Measurements from ENCODE around the gene THBD.

THBD gene

DNA sequence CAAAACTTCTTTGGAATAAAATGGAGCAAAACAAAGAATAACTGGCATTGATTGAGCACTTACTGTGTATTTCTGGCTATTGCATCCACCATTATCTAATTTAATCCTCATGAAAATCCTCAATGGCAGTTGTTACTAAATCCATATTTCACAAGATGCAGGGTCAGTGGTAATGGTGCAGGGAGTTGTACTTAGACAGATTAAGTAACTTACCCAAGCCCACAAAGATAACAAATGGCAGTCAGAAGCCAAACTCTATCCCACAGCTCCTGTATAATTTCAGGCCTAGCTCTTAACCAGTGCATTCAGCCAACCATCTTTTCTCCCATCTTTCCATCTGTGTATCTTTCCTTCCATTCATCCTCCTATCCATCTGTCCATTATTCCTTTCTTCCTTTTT, 43.7 kb downstream of the THBD start:
- DNase-seq, result no peak

GRCh38 chr20:23003881-23004460, 45.5 kb downstream of the THBD start:
- DNase-seq, result no peak

DNA sequence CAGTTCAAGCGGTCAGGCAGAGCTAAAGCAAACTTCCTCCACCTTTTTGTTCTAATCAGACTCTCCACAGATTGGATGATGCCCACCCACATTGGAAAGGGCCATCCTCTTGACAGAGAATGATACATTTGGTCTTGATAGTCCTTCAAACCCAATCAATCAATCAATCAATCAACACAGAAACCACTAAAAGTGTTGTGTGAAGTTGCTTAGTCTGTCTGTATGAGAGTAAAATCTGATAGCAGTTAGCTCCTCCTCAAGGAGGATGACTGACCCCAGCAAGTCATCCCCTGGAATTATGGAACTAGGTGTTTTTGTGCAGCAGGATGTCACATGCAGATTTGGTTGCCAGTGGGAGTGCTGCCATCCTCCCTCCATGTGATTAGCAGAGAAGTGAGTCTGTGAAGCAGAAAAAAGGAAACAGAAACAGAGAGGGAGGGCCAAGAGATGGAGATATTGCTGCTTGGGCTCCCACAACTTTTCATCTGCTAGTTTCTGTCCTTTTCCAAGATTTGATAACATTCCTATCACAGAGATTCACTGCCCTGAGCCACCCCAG, 46.3 kb downstream of the THBD start:
- no peak for DNase-seq

DNA sequence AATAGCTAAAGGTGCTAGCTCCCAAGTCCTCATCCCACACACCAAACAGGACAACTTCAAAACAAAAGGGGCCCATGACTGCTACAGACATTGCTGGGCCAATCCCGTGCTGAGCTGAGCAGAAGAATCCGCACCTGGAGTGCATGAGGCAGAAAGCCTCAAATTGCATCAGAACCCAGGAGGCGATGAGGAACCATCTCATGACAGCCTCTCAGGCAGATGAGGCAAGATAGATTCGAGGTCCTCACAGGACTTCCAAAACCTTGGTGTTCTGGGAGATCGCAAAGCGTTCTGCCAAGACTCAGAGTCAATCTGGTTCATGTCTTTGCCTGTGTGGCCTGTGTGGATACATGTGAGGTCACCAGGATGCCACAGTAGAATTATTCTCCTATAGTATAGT, 47.2 kb downstream of the THBD start:
- no peak for DNase-seq

- no peak for DNase-seq
These were observed 49.1 kb downstream of the THBD start for GRCh38 chr20:23000232-23000947.

DNA sequence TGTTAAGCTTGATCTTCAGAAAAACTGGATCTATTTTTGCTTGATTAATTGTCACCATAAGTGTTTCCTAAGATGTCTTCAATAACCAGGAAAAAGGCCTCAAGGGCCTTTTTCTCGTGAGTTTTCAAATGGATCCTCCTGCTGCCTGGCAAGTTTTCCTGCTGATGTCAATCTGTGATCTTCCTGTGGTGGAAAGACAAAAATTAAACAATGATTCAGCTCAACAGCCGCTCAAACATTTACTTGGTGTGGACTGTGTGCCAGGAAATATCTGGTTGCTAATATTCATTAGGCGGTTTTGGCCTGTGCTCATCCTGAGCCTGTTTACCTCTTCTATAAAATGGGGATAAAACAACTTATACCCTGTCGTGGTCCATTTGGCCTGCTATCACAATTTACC, 49.7 kb downstream of the THBD start:
- DNase-seq, result no peak

GRCh38 chr20:22998476-22998875, 51.0 kb downstream of the THBD start:
- no peak for DNase-seq

DNA sequence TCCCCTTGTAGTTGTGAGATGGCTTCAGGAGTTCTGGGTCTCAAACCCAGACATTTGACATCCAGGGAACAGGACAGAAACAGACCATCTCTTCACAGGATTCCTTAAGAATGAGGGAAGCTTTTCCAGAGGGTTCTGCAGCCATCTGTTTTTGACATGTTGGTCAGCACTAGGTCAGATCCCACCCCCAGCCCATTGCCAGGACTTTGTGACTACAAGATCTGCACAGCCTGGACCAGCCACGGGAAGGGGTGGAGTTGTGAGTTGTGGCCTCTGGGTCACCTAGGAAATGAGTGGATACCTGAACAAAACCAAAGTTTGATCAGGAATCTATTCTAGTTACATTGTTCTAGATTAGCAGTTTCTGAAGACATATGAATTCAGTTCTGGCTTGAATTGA, 53.5 kb downstream of the THBD start:
- no peak for DNase-seq
